SH-SY5Y (cell line): ENCODE measurements around the gene SLC41A3.

Experiments used
- GATA2 ChIP-seq: IDR thresholded peaks from 2 replicates; pipeline ENCODE4 v1.6.1; 2011; ENCODE audit warnings: mild to moderate bottlenecking, low read depth, low read length
- GATA3 ChIP-seq: IDR thresholded peaks from 2 replicates; pipeline ENCODE4 v1.6.1; 2011; ENCODE audit warnings: low read depth, mild to moderate bottlenecking, low read length, moderate library complexity

The SLC41A3 gene

GRCh38 chr3:126025862-126026261 is 58.1 kb downstream of the SLC41A3 start:
- TF ChIP-seq GATA3 (no peak), GATA2 (no peak)

- TF ChIP-seq GATA3: no peak
- TF ChIP-seq GATA2: no peak
Observed at GRCh38 chr3:126025116-126025729, 58.7 kb downstream of the SLC41A3 start.

GRCh38 chr3:126024049-126024854 is 59.7 kb downstream of the SLC41A3 start:
- TF ChIP-seq GATA3 (no peak), GATA2 (no peak)

GRCh38 chr3:126023390-126023789 is 60.5 kb downstream of the SLC41A3 start:
- TF ChIP-seq GATA3 (no peak), GATA2 (no peak)

- TF ChIP-seq GATA3 (no peak), GATA2 (no peak)
Observed at GRCh38 chr3:126022741-126023359, 61.1 kb downstream of the SLC41A3 start.

GRCh38 chr3:126021702-126022101 is 62.2 kb downstream of the SLC41A3 start:
- no peak for TF ChIP-seq GATA2
- no peak for TF ChIP-seq GATA3

GRCh38 chr3:126021224-126021623 is 62.7 kb downstream of the SLC41A3 start:
- no peak for TF ChIP-seq GATA3
- TF ChIP-seq GATA2: no peak

GRCh38 chr3:126019683-126020082 is 64.2 kb downstream of the SLC41A3 start:
- TF ChIP-seq GATA2: no peak
- no peak for TF ChIP-seq GATA3

- TF ChIP-seq GATA2 (no peak), GATA3 (no peak)
Observed at GRCh38 chr3:126018995-126019394, 64.9 kb downstream of the SLC41A3 start.

GRCh38 chr3:126018545-126018944 is 65.4 kb downstream of the SLC41A3 start:
- TF ChIP-seq GATA2 (no peak), GATA3 (no peak)

- TF ChIP-seq GATA2 (no peak), GATA3 (no peak)
Observed at GRCh38 chr3:126017362-126017761, 66.6 kb downstream of the SLC41A3 start.

- TF ChIP-seq GATA3: no peak
- no peak for TF ChIP-seq GATA2
Observed at GRCh38 chr3:126016616-126017015, 67.3 kb downstream of the SLC41A3 start.

- no peak for TF ChIP-seq GATA2
- no peak for TF ChIP-seq GATA3
Observed at GRCh38 chr3:126015075-126015474, 68.8 kb downstream of the SLC41A3 start.

- TF ChIP-seq GATA2 (no peak), GATA3 (no peak)
Observed at GRCh38 chr3:126014252-126014651, 69.7 kb downstream of the SLC41A3 start.

- TF ChIP-seq GATA2 (no peak), GATA3 (no peak)
Observed at GRCh38 chr3:126013751-126014156, 70.2 kb downstream of the SLC41A3 start.

GRCh38 chr3:126009181-126009580 is 74.7 kb downstream of the SLC41A3 start:
- TF ChIP-seq GATA2: no peak
- TF ChIP-seq GATA3: no peak
